A549 (cell line): Measurements from ENCODE around the gene SELENOW.
"Not testable (repeated sequence)": the region's sequence is repeated elsewhere in the genome, so short reads cannot be mapped to it uniquely, and the experiment has no call there.

Source experiments
- GATA3 ChIP-seq: IDR thresholded peaks from 2 replicates; pipeline ENCODE4 v1.6.1; 2012; ENCODE audit warnings: borderline replicate concordance
- KDM1A ChIP-seq: fragments of 200-600 bp; sonication (generic); IDR thresholded peaks from 2 replicates; pipeline ENCODE4 v1.6.1; 2016; ENCODE audit warnings: low read depth, mild to moderate bottlenecking
- POLR2A ChIP-seq: IDR thresholded peaks from 2 replicates; pipeline ENCODE4 v1.6.1; 2012; ENCODE audit warnings: mild to moderate bottlenecking, low read length
- RFX5 ChIP-seq: fragments of 450-650 bp; IDR thresholded peaks from 2 replicates; pipeline ENCODE4 v1.7.1; 2014; ENCODE audit warnings: antibody characterized with exemption, mild to moderate bottlenecking, moderate library complexity
- ZFP36 ChIP-seq: fragments of 450-650 bp; IDR thresholded peaks from 2 replicates; pipeline ENCODE4 v1.6.1; 2014; ENCODE audit warnings: borderline replicate concordance; ENCODE audit not compliant: partially characterized antibody
- TF ChIP-seq, protein P1 (sequence below): fragments of >200 bp; sonication (Bioruptor Twin); formaldehyde crosslinking; IDR thresholded peaks from 3 replicates; pipeline ENCODE4 v1.5.1; 2016
- TF ChIP-seq, protein P2 (sequence below): fragments of 200-600 bp; sonication (generic); IDR thresholded peaks from 2 replicates; pipeline ENCODE4 v1.6.1; 2016; ENCODE audit warnings: antibody characterized with exemption, mild to moderate bottlenecking, moderate library complexity
- TF ChIP-seq, protein P3 (sequence below): IDR thresholded peaks from 2 replicates; pipeline ENCODE4 v1.6.1; 2012

GRCh38 chr19:47803148-47803547 lies 24.6 kb downstream of the SELENOW start:
- TF ChIP-seq POLR2A, ZFP36, KDM1A, RFX5, GATA3: not testable (repeated sequence)
- TF ChIP-seq, protein P1, sequence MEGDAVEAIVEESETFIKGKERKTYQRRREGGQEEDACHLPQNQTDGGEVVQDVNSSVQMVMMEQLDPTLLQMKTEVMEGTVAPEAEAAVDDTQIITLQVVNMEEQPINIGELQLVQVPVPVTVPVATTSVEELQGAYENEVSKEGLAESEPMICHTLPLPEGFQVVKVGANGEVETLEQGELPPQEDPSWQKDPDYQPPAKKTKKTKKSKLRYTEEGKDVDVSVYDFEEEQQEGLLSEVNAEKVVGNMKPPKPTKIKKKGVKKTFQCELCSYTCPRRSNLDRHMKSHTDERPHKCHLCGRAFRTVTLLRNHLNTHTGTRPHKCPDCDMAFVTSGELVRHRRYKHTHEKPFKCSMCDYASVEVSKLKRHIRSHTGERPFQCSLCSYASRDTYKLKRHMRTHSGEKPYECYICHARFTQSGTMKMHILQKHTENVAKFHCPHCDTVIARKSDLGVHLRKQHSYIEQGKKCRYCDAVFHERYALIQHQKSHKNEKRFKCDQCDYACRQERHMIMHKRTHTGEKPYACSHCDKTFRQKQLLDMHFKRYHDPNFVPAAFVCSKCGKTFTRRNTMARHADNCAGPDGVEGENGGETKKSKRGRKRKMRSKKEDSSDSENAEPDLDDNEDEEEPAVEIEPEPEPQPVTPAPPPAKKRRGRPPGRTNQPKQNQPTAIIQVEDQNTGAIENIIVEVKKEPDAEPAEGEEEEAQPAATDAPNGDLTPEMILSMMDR, result not testable (repeated sequence)
- TF ChIP-seq, protein P2, sequence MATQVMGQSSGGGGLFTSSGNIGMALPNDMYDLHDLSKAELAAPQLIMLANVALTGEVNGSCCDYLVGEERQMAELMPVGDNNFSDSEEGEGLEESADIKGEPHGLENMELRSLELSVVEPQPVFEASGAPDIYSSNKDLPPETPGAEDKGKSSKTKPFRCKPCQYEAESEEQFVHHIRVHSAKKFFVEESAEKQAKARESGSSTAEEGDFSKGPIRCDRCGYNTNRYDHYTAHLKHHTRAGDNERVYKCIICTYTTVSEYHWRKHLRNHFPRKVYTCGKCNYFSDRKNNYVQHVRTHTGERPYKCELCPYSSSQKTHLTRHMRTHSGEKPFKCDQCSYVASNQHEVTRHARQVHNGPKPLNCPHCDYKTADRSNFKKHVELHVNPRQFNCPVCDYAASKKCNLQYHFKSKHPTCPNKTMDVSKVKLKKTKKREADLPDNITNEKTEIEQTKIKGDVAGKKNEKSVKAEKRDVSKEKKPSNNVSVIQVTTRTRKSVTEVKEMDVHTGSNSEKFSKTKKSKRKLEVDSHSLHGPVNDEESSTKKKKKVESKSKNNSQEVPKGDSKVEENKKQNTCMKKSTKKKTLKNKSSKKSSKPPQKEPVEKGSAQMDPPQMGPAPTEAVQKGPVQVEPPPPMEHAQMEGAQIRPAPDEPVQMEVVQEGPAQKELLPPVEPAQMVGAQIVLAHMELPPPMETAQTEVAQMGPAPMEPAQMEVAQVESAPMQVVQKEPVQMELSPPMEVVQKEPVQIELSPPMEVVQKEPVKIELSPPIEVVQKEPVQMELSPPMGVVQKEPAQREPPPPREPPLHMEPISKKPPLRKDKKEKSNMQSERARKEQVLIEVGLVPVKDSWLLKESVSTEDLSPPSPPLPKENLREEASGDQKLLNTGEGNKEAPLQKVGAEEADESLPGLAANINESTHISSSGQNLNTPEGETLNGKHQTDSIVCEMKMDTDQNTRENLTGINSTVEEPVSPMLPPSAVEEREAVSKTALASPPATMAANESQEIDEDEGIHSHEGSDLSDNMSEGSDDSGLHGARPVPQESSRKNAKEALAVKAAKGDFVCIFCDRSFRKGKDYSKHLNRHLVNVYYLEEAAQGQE, result not testable (repeated sequence)
- TF ChIP-seq, protein P3, sequence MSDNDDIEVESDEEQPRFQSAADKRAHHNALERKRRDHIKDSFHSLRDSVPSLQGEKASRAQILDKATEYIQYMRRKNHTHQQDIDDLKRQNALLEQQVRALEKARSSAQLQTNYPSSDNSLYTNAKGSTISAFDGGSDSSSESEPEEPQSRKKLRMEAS, result not testable (repeated sequence)
